Right lobe of liver (tissue), 6 donors: ENCODE data around the gene COL23A1. TPM values are rescaled to one million over a fixed set of nuclear protein-coding genes. Genes with fewer than 3 reads are reported as not detected.

ENCODE experiments used
- ATAC-seq, 4 donors: fragments of 200-7000 bp; cut with Tn5 transposase; one replicate each; pipeline ENCODE4 v1.9.1; 2020; ENCODE audit warnings: mild to moderate bottlenecking in 4 of 4, moderate library complexity in 4 of 4
- DNase-seq, 3 donors: peaks; one replicate each; pipeline ENCODE4 v3.0.0-alpha.2; 2020
- H3K27ac ChIP-seq, 3 donors: fragments of 200-600 bp; one replicate each; pipeline ENCODE4 v1.8.0; 2022
- H3K27me3 ChIP-seq, 2 donors: fragments of 200-600 bp; one replicate each; pipeline ENCODE4 v1.8.0; 2022
- H3K36me3 ChIP-seq, 4 donors: fragments of 200-600 bp; sonication (generic) in 1 of 4; one replicate each; pipeline versions ENCODE4 v1.5.1 to v1.8.0; 2017 to 2022; ENCODE audit warnings: control low read depth in 1 of 4
- H3K4me1 ChIP-seq, 4 donors: fragments of 200-600 bp; sonication (generic) in 1 of 4; one replicate each; pipeline versions ENCODE4 v1.5.1 to v1.8.0; 2017 to 2022; ENCODE audit warnings: control low read depth in 1 of 4
- H3K4me3 ChIP-seq, 3 donors: fragments of 200-600 bp; one replicate each; pipeline ENCODE4 v1.8.0; 2022
- H3K9me3 ChIP-seq, 4 donors: fragments of 200-600 bp; sonication (generic) in 1 of 4; one replicate each; pipeline versions ENCODE4 v1.5.1 to v1.8.0; 2017 to 2022; ENCODE audit warnings: control low read depth in 1 of 4
- CTCF ChIP-seq, 4 donors: fragments of 200-600 bp in 3 of 4; fragments of 450-650 bp in 1 of 4; IDR thresholded peaks; one replicate each; pipeline versions ENCODE4 v1.5.1 to v1.8.0; 2016 to 2022; ENCODE audit warnings: antibody characterized with exemption in 4 of 4, mild to moderate bottlenecking in 2 of 4
- POLR2A ChIP-seq: fragments of 450-650 bp; IDR thresholded peaks from one replicate; pipeline ENCODE4 v1.6.1; 2017; ENCODE audit warnings: antibody characterized with exemption, mild to moderate bottlenecking
- WGBS: methylation state at CpG from one replicate; pipeline ENCODE4 v1.1.6; 2018; ENCODE audit warnings: low coverage, low lambda C conversion rate; ENCODE audit not compliant: insufficient coverage; ENCODE audit errors: missing lambda C conversion rate; 5-methylcytosine and 5-hydroxymethylcytosine counted together
- intact Hi-C, 2 donors: fragments of 100-400 bp; cut with DNase I; formaldehyde crosslinking; loops; one replicate each; pipeline versions ENCODE4 v1.11.2 to v1.14.1; 2022
- total RNA-seq, 6 experiments: library from RNA; depleted of rRNA in 2 of 6; stranded (reverse); fragments of >200 nt in 2 of 6; fragmentation: NEBNext Ultra II Directional in 3 of 6; extraction: Animal tissue kit (Norgen Biotek cat#: 25700) in 3 of 6; gene quantifications; one replicate each; pipeline versions ENCODE4 v1.1.0 to v1.2.4, GENCODE V29; 2016 to 2023
- donor health status: DM: no; HTN: yes; CAD: no.
- donor health status: DM: no; HTN: no; CAD: no.
- donor health status: DM: no; HTN: no; CAD: no.
- donor health status: DM: no; HTN: yes; CAD: no.
- donor health status: DM: no; HTN: yes; CAD: no.

COL23A1 gene
- total RNA-seq, 6 experiments from 2014 or later: 0.25 to 1.2 (median 0.50) TPM

- Histone ChIP-seq H3K9me3 (no peaks in the 10 kb centered on the region), H3K27ac (no peak overlapping the region), H3K4me1 (no peaks in the 10 kb centered on the region), H3K4me3 (no peak overlapping the region), H3K36me3 (no peaks in the 10 kb centered on the region), H3K27me3 (no peaks in the 10 kb centered on the region)
- intact Hi-C loops: loop anchor here in 1 of 2 donors (10.0 kb wide), 1 partner anchor 272 kb away; no protein-coding TSS in a partner anchor
- no peak for TF ChIP-seq CTCF (IDR thresholded peaks at IDR 0.05)
- no peak for TF ChIP-seq POLR2A
- no peak for DNase-seq
- ATAC-seq: no peak
- 59% methylated on average over 2 of the region's 9 CpGs for WGBS
Measured at GRCh38 chr5:178272591-178272990, 317.6 kb downstream of the COL23A1 start.

- DNase-seq (no peak), ATAC-seq (no peak)
- no peaks in the 10 kb centered on the region for H3K27me3 ChIP-seq
- TF ChIP-seq CTCF (IDR thresholded peaks at IDR 0.05) (no peak), POLR2A (no peak)
- H3K27ac ChIP-seq: no peak overlapping the region
- H3K4me3 ChIP-seq: no peak overlapping the region
- 82% methylated on average over 6 of the region's 24 CpGs for WGBS
- H3K36me3 ChIP-seq: no peaks in the 10 kb centered on the region
- no peaks in the 10 kb centered on the region for H3K9me3 ChIP-seq
- no peaks in the 10 kb centered on the region for H3K4me1 ChIP-seq
- intact Hi-C loops: loop anchor here in 1 of 2 donors (10.0 kb wide), 1 partner anchor 273 kb away; no protein-coding TSS in a partner anchor
Measured at GRCh38 chr5:178271726-178272479, 318.3 kb downstream of the COL23A1 start.

GRCh38 chr5:178271231-178271630 lies 319.0 kb downstream of the COL23A1 start:
- 75% methylated on average over 2 of the region's 4 CpGs for WGBS
- DNase-seq (no peak), ATAC-seq (no peak)
- Histone ChIP-seq H3K4me1 (no peaks in the 10 kb centered on the region), H3K36me3 (no peaks in the 10 kb centered on the region), H3K27me3 (no peaks in the 10 kb centered on the region), H3K4me3 (no peak overlapping the region), H3K9me3 (no peaks in the 10 kb centered on the region), H3K27ac (no peak overlapping the region)
- intact Hi-C loops: loop anchor here in 1 of 2 donors (10.0 kb wide), 1 partner anchor 274 kb away; no protein-coding TSS in a partner anchor
- TF ChIP-seq CTCF (IDR thresholded peaks at IDR 0.05): no peak
- no peak for TF ChIP-seq POLR2A

GRCh38 chr5:178269499-178269898 lies 320.7 kb downstream of the COL23A1 start:
- H3K4me1 ChIP-seq: no peaks in the 10 kb centered on the region
- ATAC-seq (no peak), DNase-seq (no peak)
- TF ChIP-seq CTCF (IDR thresholded peaks at IDR 0.05) (no peak), POLR2A (no peak)
- WGBS: 73% methylated on average over 1 of the region's 1 CpG
- H3K36me3 ChIP-seq: no peaks in the 10 kb centered on the region
- intact Hi-C loops: no loop called here
- no peak overlapping the region for H3K27ac ChIP-seq
- H3K9me3 ChIP-seq: no peaks in the 10 kb centered on the region
- no peak overlapping the region for H3K4me3 ChIP-seq
- no peaks in the 10 kb centered on the region for H3K27me3 ChIP-seq
